ENCODE measurements around the gene TRMT11.
"Not testable (repeated sequence)": the region's sequence is repeated elsewhere in the genome, so short reads cannot be mapped to it uniquely, and the experiment has no call there.

Gene TRMT11

DNA sequence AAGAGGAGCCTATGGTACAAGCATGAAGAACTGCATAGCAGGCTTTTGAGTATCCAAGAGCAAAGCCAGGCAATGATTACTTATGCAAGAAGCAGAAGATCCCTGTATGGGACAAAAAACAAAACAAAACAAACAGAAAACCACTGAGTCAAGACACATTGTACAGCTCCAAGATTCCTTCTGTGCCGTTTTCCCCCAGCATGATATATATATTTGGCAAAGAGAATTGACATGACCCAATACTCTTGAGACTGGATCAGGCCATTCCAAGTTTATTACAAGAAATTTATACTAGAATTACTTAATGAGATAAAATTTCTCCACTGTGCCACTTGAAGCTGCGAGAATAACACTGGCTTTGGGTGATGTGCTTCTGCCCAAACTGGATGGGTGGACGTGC, 65.5 kb downstream of the TRMT11 start:
- Histone ChIP-seq H3K4me2 (ENCODE audit: low read length) (no peak overlapping the region), H3K27me3 (ENCODE audit: control insufficient read depth, insufficient read depth, low read length) (no peaks in the 10 kb centered on the region), H3K4me3 (ENCODE audit: low read length) (no peak overlapping the region), H3K4me1 (ENCODE audit: control insufficient read depth, insufficient read depth, low read length) (no peaks in the 10 kb centered on the region), H3K9me3 (replicated peaks; ENCODE audit: low read length) (no peaks in the 10 kb centered on the region), H3K36me3 (ENCODE audit: insufficient read depth, low read length) (no peaks in the 10 kb centered on the region), H3K9ac (ENCODE audit: low read depth, low read length) (no peak overlapping the region)

DNA sequence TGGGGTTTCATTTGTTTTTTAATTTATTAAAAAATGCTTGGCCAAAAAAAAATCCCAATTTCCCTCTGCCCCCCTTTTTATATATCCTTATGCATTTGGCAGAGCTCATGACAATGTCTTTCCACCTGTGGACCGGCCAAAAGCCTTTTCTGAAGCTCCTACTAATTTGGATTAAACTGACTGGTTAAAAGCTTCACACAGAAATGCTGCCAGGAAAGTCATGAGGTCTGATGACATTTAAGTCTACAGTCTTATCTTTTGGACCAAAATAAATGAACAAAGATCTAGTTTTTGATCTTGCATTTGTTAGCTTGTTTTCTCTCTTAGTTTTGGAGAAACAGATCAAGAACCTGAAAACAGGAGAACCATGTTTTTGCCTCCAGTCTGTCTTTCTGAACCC, 66.1 kb downstream of the TRMT11 start:
- H3K4me3 ChIP-seq (ENCODE audit: low read length), result no peak overlapping the region
- no peaks in the 10 kb centered on the region for H3K4me1 ChIP-seq (ENCODE audit: control insufficient read depth, insufficient read depth, low read length)
- no peaks in the 10 kb centered on the region for H3K36me3 ChIP-seq (ENCODE audit: insufficient read depth, low read length)
- H3K4me2 ChIP-seq (ENCODE audit: low read length), result no peak overlapping the region
- H3K9ac ChIP-seq (ENCODE audit: low read depth, low read length), result no peak overlapping the region
- no peaks in the 10 kb centered on the region for H3K9me3 ChIP-seq (replicated peaks; ENCODE audit: low read length)
- no peaks in the 10 kb centered on the region for H3K27me3 ChIP-seq (ENCODE audit: control insufficient read depth, insufficient read depth, low read length)

DNA sequence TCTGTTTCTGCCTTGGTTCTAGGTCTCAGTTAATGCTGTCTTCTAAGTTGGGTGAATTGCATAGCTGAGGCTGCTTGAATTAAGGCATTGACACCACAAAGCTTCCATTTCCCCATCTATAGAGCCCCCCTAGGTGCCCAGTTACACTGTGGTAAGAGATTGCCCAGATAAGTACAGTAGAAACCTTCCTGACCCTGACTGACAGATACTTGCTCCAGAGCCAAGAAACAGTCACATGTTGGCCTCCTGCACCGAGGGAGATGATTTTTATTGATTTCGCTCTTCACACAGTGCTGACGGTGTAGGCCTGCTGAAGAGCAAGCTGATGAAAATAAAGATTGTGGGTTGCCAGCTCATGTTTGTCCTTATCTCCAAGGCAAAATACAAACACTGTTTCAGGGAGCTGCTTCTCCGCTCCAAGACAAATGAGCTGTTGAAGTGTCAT, 67.9 kb downstream of the TRMT11 start:
- H3K27me3 ChIP-seq (ENCODE audit: control insufficient read depth, insufficient read depth, low read length), result no peaks in the 10 kb centered on the region
- no peak overlapping the region for H3K4me3 ChIP-seq (ENCODE audit: low read length)
- H3K4me2 ChIP-seq (ENCODE audit: low read length), result no peak overlapping the region
- no peaks in the 10 kb centered on the region for H3K4me1 ChIP-seq (ENCODE audit: control insufficient read depth, insufficient read depth, low read length)
- H3K9ac ChIP-seq (ENCODE audit: low read depth, low read length), result no peak overlapping the region
- H3K9me3 ChIP-seq (replicated peaks; ENCODE audit: low read length), result no peaks in the 10 kb centered on the region
- H3K36me3 ChIP-seq (ENCODE audit: insufficient read depth, low read length), result no peaks in the 10 kb centered on the region

DNA sequence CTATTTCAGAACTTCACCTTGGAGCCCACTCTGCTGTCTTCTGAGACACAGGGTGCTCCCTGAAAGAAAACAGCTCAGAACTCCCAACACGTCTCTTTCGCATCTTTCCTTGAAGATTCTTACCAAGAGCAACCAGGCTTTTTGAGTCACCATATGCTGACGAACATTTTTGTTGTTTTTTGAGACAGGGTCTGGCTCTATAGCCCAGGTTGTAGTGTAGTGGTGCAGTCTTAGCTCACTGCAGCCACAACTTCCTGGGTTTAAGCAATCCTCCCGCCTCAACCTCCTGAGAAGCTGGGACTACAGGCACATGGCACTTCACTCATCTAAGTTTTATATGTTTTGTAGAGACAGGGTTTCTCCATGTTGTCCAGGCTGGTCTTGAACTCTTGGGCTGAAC, 68.5 kb downstream of the TRMT11 start:
- Histone ChIP-seq H3K9me3 (replicated peaks; ENCODE audit: low read length) (no peaks in the 10 kb centered on the region), H3K9ac (ENCODE audit: low read depth, low read length) (no peak overlapping the region), H3K36me3 (ENCODE audit: insufficient read depth, low read length) (no peaks in the 10 kb centered on the region), H3K4me3 (ENCODE audit: low read length) (no peak overlapping the region), H3K4me2 (ENCODE audit: low read length) (no peak overlapping the region), H3K4me1 (ENCODE audit: control insufficient read depth, insufficient read depth, low read length) (no peaks in the 10 kb centered on the region), H3K27me3 (ENCODE audit: control insufficient read depth, insufficient read depth, low read length) (no peaks in the 10 kb centered on the region)

DNA sequence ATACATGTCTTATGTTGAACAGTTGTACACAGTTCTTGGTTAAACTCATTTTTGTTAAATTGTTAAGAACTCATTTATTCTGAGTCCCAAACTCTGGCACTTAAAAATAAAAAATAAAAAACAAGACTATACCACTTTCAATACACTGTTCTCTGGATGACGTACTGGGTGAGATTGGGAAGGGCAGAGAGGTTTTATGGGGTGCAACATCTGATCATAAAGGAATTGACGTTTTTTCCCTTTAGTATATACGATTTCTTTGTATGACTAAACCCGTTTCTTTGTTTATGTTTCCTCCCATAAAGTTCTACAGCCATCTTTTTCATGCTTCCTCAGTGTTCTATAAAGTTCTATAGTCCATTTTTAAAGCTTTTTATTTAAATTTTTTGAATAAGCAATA, 69.1 kb downstream of the TRMT11 start:
- Histone ChIP-seq H3K4me3 (ENCODE audit: low read length) (no peak overlapping the region), H3K4me1 (ENCODE audit: control insufficient read depth, insufficient read depth, low read length) (no peaks in the 10 kb centered on the region), H3K9ac (ENCODE audit: low read depth, low read length) (no peak overlapping the region), H3K36me3 (ENCODE audit: insufficient read depth, low read length) (no peaks in the 10 kb centered on the region), H3K4me2 (ENCODE audit: low read length) (no peak overlapping the region), H3K27me3 (ENCODE audit: control insufficient read depth, insufficient read depth, low read length) (no peaks in the 10 kb centered on the region), H3K9me3 (replicated peaks; ENCODE audit: low read length) (no peaks in the 10 kb centered on the region)

DNA sequence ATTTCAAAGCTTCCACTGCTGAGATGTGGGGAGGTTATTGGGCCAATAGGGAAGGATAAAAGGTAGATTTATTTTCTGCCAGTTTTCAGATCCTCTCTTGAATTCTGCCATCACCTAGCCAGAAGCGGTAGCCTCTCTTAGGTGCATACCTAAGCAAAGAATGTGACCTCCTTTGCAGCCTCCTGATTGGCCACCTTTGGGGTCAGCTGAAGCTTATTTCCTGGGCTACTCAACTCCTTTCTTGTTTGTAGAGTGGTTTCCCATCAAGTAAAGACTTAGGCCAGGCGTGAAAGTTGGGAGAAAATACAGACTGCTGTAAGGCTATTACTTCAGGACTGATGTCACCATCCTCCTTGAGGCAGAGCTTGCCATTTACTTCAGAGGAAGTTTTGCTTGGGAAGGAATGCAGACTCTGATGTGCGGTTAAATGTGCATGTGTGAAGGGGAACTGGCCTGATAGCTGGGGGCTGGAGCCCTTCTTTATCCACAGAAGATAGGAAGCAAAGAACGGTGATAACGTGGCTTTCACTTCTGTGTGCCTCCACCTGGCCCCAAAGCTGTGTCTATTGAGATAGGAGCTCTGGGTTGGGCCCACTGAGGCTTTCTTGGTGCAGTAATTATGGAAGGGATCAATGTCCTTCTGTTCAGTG, 70.1 kb downstream of the TRMT11 start:
- H3K9me3 ChIP-seq (replicated peaks; ENCODE audit: low read length), result no peaks in the 10 kb centered on the region
- H3K4me1 ChIP-seq (ENCODE audit: control insufficient read depth, insufficient read depth, low read length), result no peaks in the 10 kb centered on the region
- H3K36me3 ChIP-seq (ENCODE audit: insufficient read depth, low read length), result no peaks in the 10 kb centered on the region
- no peak overlapping the region for H3K4me3 ChIP-seq (ENCODE audit: low read length)
- H3K9ac ChIP-seq (ENCODE audit: low read depth, low read length), result no peak overlapping the region
- H3K27me3 ChIP-seq (ENCODE audit: control insufficient read depth, insufficient read depth, low read length), result no peaks in the 10 kb centered on the region
- no peak overlapping the region for H3K4me2 ChIP-seq (ENCODE audit: low read length)

DNA sequence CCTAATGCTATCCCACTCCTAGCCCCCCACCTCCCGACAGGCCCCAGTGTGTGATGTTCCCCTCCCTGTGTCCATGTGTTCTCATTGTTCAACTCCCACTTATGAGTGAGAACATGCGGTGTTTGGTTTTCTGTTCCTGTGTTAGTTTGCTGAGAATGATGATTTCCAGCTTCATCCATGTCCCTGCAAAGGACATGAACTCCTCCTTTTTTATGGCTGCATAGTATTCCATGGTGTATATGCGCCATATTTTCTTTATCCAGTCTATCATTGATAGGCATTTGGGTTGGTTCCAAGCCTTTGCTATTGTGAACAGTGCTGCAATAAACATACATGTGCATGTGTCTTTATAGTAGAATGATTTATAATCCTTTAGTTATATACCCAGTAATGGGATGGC, 71.7 kb downstream of the TRMT11 start:
- H3K36me3 ChIP-seq (ENCODE audit: insufficient read depth, low read length); H3K9ac ChIP-seq (ENCODE audit: low read depth, low read length); H3K4me1 ChIP-seq (ENCODE audit: control insufficient read depth, insufficient read depth, low read length); H3K27me3 ChIP-seq (ENCODE audit: control insufficient read depth, insufficient read depth, low read length); H3K9me3 ChIP-seq (replicated peaks; ENCODE audit: low read length); H3K4me3 ChIP-seq (ENCODE audit: low read length); H3K4me2 ChIP-seq (ENCODE audit: low read length): not testable (repeated sequence)

DNA sequence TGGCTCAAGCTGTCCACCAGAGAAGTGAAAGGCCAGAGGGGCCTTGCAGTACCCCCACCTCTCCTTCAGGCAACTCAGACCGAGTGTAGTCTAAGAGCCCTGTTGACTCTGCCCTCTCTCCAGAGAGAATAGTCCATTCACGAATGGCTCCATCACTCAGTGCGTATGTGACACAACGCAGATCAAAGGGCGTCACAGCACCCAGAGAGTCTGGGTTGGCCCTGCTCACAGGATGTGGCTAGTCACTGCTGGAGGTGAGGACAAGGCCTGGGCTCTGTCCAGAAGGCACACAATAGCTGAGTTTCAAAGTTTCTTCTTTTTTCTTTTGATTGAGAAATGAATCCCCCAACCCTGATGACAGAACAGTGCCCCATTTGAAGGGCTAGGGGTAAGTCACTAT, 74.1 kb downstream of the TRMT11 start:
- Histone ChIP-seq H3K27me3 (ENCODE audit: control insufficient read depth, insufficient read depth, low read length) (no peaks in the 10 kb centered on the region), H3K4me2 (ENCODE audit: low read length) (no peak overlapping the region), H3K4me1 (ENCODE audit: control insufficient read depth, insufficient read depth, low read length) (no peaks in the 10 kb centered on the region), H3K36me3 (ENCODE audit: insufficient read depth, low read length) (no peaks in the 10 kb centered on the region), H3K9me3 (replicated peaks; ENCODE audit: low read length) (no peaks in the 10 kb centered on the region), H3K9ac (ENCODE audit: low read depth, low read length) (no peak overlapping the region), H3K4me3 (ENCODE audit: low read length) (no peak overlapping the region)

DNA sequence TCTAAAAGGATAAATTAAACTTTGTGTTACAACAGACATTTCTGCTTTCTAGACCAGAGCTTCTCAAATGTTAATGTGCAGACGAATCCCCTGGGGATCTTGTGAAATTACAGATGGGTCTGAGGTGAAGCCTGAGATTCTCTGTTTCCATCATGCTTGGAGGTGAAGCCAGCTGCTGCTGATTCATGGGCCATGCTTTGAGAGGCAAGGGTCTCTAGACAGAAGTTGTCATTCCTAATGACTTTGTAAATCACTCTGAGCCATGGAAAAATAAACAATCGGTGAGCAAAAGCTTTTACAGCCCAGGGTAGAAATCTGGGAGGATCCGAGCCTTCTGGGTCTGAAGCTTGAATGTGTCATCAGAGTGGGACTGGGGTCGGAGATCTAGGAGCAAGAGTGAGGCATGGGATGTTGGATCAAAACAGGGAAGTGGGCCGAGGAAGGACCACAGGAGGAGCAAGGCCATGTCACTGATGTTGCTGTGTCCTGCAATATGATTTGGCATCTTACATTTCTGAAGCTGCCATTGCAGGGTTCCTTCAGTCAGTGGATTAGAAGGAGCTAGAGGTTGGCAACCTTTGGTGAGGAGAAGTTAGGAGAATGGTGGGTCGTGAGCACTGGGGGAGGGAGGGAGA, 77.3 kb downstream of the TRMT11 start:
- no peaks in the 10 kb centered on the region for H3K4me1 ChIP-seq (ENCODE audit: control insufficient read depth, insufficient read depth, low read length)
- no peaks in the 10 kb centered on the region for H3K9me3 ChIP-seq (replicated peaks; ENCODE audit: low read length)
- no peaks in the 10 kb centered on the region for H3K36me3 ChIP-seq (ENCODE audit: insufficient read depth, low read length)
- H3K27me3 ChIP-seq (ENCODE audit: control insufficient read depth, insufficient read depth, low read length), result no peaks in the 10 kb centered on the region
- H3K4me3 ChIP-seq (ENCODE audit: low read length), result no peak overlapping the region
- no peak overlapping the region for H3K9ac ChIP-seq (ENCODE audit: low read depth, low read length)
- H3K4me2 ChIP-seq (ENCODE audit: low read length), result no peak overlapping the region

DNA sequence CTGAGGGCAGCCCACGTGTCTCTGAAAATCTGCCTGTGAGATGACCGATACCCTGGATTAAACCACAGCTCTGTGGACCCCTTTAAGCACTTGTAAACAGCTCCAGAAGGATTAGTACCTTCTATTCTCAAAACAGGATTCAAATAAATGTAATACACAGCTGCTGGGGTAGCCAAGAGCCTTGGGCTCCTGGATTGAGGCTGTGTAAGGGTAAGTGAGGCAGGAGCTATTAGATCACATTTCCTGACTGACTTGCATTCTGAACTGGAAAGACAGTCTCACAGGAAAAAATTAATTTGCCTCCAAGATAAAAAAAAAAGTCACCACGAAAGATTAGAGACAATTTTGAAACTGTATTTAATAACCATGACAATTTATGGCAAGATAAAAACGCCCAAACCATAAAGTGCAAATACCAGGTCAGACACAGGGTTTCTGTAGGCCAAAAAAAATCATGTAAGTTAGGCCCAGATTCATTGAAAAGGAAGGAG, 78.0 kb downstream of the TRMT11 start:
- Histone ChIP-seq H3K9me3 (replicated peaks; ENCODE audit: low read length) (no peaks in the 10 kb centered on the region), H3K36me3 (ENCODE audit: insufficient read depth, low read length) (no peaks in the 10 kb centered on the region), H3K4me2 (ENCODE audit: low read length) (no peak overlapping the region), H3K9ac (ENCODE audit: low read depth, low read length) (no peak overlapping the region), H3K27me3 (ENCODE audit: control insufficient read depth, insufficient read depth, low read length) (no peaks in the 10 kb centered on the region), H3K4me1 (ENCODE audit: control insufficient read depth, insufficient read depth, low read length) (no peaks in the 10 kb centered on the region), H3K4me3 (ENCODE audit: low read length) (no peak overlapping the region)

DNA sequence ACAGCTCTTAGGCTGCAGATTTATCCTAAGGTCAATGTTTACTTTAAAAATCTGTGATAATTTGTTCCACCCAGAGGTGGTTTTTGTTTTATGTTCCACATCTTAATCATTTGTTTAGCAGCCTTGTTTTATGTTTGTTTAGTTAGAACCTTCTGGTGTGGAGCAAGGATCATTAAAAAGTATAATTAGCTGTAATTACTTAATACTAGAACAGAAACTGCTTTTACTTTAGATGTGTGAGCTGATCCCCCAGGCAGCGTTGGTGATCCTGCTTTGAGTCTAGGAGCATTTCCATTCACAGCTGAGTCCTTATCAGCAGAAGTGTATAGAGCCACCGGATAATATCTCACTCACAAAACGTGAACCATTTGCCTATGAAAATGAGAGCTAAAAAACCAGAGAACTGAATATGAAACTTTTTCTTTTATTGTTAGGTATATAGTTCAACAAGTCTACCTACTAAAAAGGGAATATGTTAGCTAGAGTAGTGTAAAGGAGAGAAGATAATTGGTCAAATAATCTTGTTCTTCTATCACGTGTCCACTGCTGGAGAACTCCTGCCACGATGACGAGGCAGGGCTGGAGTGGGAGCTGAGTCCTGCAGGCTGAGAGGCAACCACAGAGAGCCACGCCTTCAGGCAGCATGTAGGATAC, 78.5 kb downstream of the TRMT11 start:
- H3K9ac ChIP-seq (ENCODE audit: low read depth, low read length), result no peak overlapping the region
- no peaks in the 10 kb centered on the region for H3K27me3 ChIP-seq (ENCODE audit: control insufficient read depth, insufficient read depth, low read length)
- no peak overlapping the region for H3K4me2 ChIP-seq (ENCODE audit: low read length)
- no peaks in the 10 kb centered on the region for H3K4me1 ChIP-seq (ENCODE audit: control insufficient read depth, insufficient read depth, low read length)
- H3K36me3 ChIP-seq (ENCODE audit: insufficient read depth, low read length), result no peaks in the 10 kb centered on the region
- no peaks in the 10 kb centered on the region for H3K9me3 ChIP-seq (replicated peaks; ENCODE audit: low read length)
- H3K4me3 ChIP-seq (ENCODE audit: low read length), result no peak overlapping the region

Measured in skeletal muscle satellite cell (primary cell).